Liver (tissue), 9 donors: ENCODE results near the gene ZNF333. TPM values are rescaled to one million over a fixed set of nuclear protein-coding genes. Genes with fewer than 3 reads are reported as not detected.

Experiments used
- DNase-seq: peaks from one replicate; pipeline ENCODE4 v3.0.0-alpha.2; 2017; ENCODE audit warnings: low spot score
- H3K27ac ChIP-seq, 2 donors: one replicate each; pipeline ENCODE4 v1.7.0; 2013; ENCODE audit warnings: inconsistent platforms in 2 of 2, low read length in 2 of 2, control low read depth in 1 of 2, low read depth in 1 of 2, mild to moderate bottlenecking in 1 of 2
- H3K27me3 ChIP-seq, 4 donors: one replicate each; pipeline versions ENCODE4 v1.6.1 to v1.7.0; 2013; ENCODE audit warnings: low read length in 3 of 4, inconsistent platforms in 1 of 4, mild to moderate bottlenecking in 1 of 4, moderate library complexity in 1 of 4; ENCODE audit not compliant: control insufficient read depth in 4 of 4, insufficient read depth in 4 of 4
- H3K36me3 ChIP-seq, 4 donors: one replicate each; pipeline versions ENCODE4 v1.6.1 to v1.7.0; 2013; ENCODE audit warnings: low read length in 3 of 4, mild to moderate bottlenecking in 3 of 4, low read depth in 1 of 4, moderate library complexity in 1 of 4; ENCODE audit not compliant: control insufficient read depth in 4 of 4, insufficient read depth in 3 of 4
- H3K4me1 ChIP-seq, 4 donors: one replicate each; pipeline versions ENCODE4 v1.6.1 to v1.7.0; 2013; ENCODE audit warnings: low read length in 3 of 4, mild to moderate bottlenecking in 3 of 4, moderate library complexity in 1 of 4; ENCODE audit not compliant: control insufficient read depth in 4 of 4, insufficient read depth in 4 of 4
- H3K4me3 ChIP-seq, 3 donors: one replicate each; pipeline versions ENCODE4 v1.6.1 to v1.7.0; 2013; ENCODE audit warnings: low read length in 3 of 3, control low read depth in 1 of 3, low read depth in 1 of 3, mild to moderate bottlenecking in 1 of 3
- H3K9ac ChIP-seq, 2 donors: one replicate each; pipeline ENCODE4 v1.7.0; 2013; ENCODE audit warnings: low read length in 2 of 2, mild to moderate bottlenecking in 2 of 2, moderate library complexity in 2 of 2, control low read depth in 1 of 2, low read depth in 1 of 2
- H3K9me3 ChIP-seq, 4 donors: one replicate each; pipeline versions ENCODE4 v1.6.1 to v1.7.0; 2013; ENCODE audit warnings: low read length in 3 of 4; ENCODE audit not compliant: control insufficient read depth in 4 of 4
- CTCF ChIP-seq: fragments of 150-350 bp; IDR thresholded peaks from 2 replicates; pipeline ENCODE4 v1.5.1; 2017; ENCODE audit warnings: improper control_type of control experiment, low read depth, low read length; ENCODE audit not compliant: missing input control
- EGR1 ChIP-seq, 2 donors: IDR thresholded peaks; 2 replicates each; pipeline ENCODE4 v1.6.1; 2016 to 2018; ENCODE audit warnings: antibody characterized with exemption in 2 of 2, low read depth in 2 of 2
- FOXA1 ChIP-seq: IDR thresholded peaks from 2 replicates; pipeline ENCODE4 v1.6.1; 2016; ENCODE audit warnings: antibody characterized with exemption
- FOXA2 ChIP-seq: IDR thresholded peaks from 2 replicates; pipeline ENCODE4 v1.6.1; 2016; ENCODE audit warnings: antibody characterized with exemption
- GABPA ChIP-seq, 2 donors: IDR thresholded peaks in 1 of 2; conservative IDR thresholded peaks in 1 of 2; 2 replicates each; pipeline ENCODE4 v1.6.1; 2016; ENCODE audit warnings: antibody characterized with exemption in 2 of 2, mild to moderate bottlenecking in 1 of 2, moderate library complexity in 1 of 2
- HNF4A ChIP-seq, 2 donors: conservative IDR thresholded peaks; 2 replicates each; pipeline ENCODE4 v1.6.1; 2016; ENCODE audit warnings: antibody characterized with exemption in 2 of 2, mild to moderate bottlenecking in 2 of 2
- HNF4G ChIP-seq: IDR thresholded peaks from 2 replicates; pipeline ENCODE4 v1.6.1; 2016; ENCODE audit warnings: antibody characterized with exemption
- JUND ChIP-seq, 2 donors: IDR thresholded peaks; 2 replicates each; pipeline ENCODE4 v1.6.1; 2016; ENCODE audit warnings: antibody characterized with exemption in 2 of 2
- NR2F2 ChIP-seq: IDR thresholded peaks from 2 replicates; pipeline ENCODE4 v1.6.1; 2016; ENCODE audit warnings: antibody characterized with exemption
- RAD21 ChIP-seq, 2 donors: IDR thresholded peaks; 2 replicates each; pipeline ENCODE4 v1.6.1; 2016; ENCODE audit warnings: antibody characterized with exemption in 2 of 2, mild to moderate bottlenecking in 2 of 2
- REST ChIP-seq: IDR thresholded peaks from 2 replicates; pipeline ENCODE4 v1.6.1; 2016; ENCODE audit warnings: antibody characterized with exemption, mild to moderate bottlenecking
- RXRA ChIP-seq, 2 donors: IDR thresholded peaks; 2 replicates each; pipeline ENCODE4 v1.6.1; 2017 to 2018; ENCODE audit warnings: antibody characterized with exemption in 2 of 2, mild to moderate bottlenecking in 1 of 2
- SP1 ChIP-seq: IDR thresholded peaks from 2 replicates; pipeline ENCODE4 v1.6.1; 2018; ENCODE audit warnings: antibody characterized with exemption, mild to moderate bottlenecking
- TAF1 ChIP-seq: conservative IDR thresholded peaks from 2 replicates; pipeline ENCODE4 v1.6.1; 2016; ENCODE audit warnings: antibody characterized with exemption, mild to moderate bottlenecking
- YY1 ChIP-seq: IDR thresholded peaks from 2 replicates; pipeline ENCODE4 v1.6.1; 2016; ENCODE audit warnings: antibody characterized with exemption, mild to moderate bottlenecking
- ZBTB33 ChIP-seq: IDR thresholded peaks from 2 replicates; pipeline ENCODE4 v1.6.1; 2016; ENCODE audit warnings: antibody characterized with exemption
- WGBS: extraction: QIAGEN DNeasy Blood & Tissue Kit; methylation state at CpG from one replicate; pipeline ENCODE4 v1.1.7; 2013; 5-methylcytosine and 5-hydroxymethylcytosine counted together
- polyA plus RNA-seq, 2 donors: library from polyadenylated mRNA; stranded (reverse) in 1 of 2; unstranded in 1 of 2; fragments of 200-250 nt in 1 of 2; fragments of >200 nt in 1 of 2; fragmentation: Nextera tagmentation in 1 of 2; extraction: Ambion mirVana in 1 of 2; gene quantifications; one replicate each; pipeline versions ENCODE4 v1.2.1 to v1.2.3, GENCODE V29; 2013 to 2015
- total RNA-seq, 2 donors: library from RNA; depleted of rRNA; stranded (reverse); fragments of >200 nt; gene quantifications; one replicate each; pipeline ENCODE4 v1.2.3, GENCODE V29; 2014
- TF ChIP-seq, protein P1 (sequence below): IDR thresholded peaks from 2 replicates; pipeline ENCODE4 v1.6.1; 2016; ENCODE audit warnings: antibody characterized with exemption
- TF ChIP-seq, protein P2 (sequence below): IDR thresholded peaks from 2 replicates; pipeline ENCODE4 v1.6.1; 2016; ENCODE audit warnings: antibody characterized with exemption
- donor health status: healthy.
- donor health status: healthy.
- donor health status: healthy.
- donor health status: healthy.
- donor health status: healthy.

ZNF333 gene
- total and polyA plus RNA-seq, 4 donors, result 1.7 to 11.2 (median 3.6) TPM

DNA sequence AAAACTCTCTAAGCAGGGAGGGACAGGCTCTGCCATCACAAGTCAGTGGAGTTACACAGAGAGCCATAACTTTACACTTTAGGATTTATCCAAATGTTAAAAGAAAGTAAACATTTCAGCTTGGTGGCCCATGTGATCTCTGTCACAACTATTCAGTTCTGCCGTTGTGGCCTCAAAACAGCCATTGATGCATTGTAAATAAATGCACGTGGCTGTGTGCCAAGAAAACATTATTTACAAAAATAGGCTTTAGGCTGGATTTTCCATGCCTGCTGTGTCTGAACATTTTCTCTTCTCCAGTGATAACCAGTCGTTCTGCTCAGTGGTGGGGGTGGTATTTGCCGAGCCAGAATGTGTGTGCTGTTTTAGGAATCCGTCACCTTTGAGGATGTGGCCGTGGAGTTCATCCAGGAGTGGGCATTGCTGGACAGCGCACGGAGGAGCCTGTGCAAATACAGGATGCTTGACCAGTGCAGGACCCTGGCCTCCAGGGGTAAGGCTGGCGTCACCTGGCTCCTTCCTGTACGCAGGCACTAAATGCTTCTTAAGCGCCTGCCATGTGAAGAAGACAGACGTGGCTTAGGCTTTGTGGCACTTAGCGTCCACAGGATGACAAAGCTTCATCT, 4.9 kb downstream of the ZNF333 start:
- DNase-seq, result no peak
- peaks cover 10 to 38% (median 27%) of the 10 kb centered on the region in 4 donors for H3K36me3 ChIP-seq
- TF ChIP-seq TAF1, result no peak
- TF ChIP-seq NR2F2, result no peak
- TF ChIP-seq, protein P1, sequence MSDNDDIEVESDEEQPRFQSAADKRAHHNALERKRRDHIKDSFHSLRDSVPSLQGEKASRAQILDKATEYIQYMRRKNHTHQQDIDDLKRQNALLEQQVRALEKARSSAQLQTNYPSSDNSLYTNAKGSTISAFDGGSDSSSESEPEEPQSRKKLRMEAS, result no peak
- TF ChIP-seq YY1, result no peak
- no peak for TF ChIP-seq REST
- no peak for TF ChIP-seq RXRA (IDR thresholded peaks at IDR 0.05)
- TF ChIP-seq HNF4G, result no peak
- TF ChIP-seq, protein P2, sequence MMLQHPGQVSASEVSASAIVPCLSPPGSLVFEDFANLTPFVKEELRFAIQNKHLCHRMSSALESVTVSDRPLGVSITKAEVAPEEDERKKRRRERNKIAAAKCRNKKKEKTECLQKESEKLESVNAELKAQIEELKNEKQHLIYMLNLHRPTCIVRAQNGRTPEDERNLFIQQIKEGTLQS, result no peak
- no peak for TF ChIP-seq FOXA1
- no peak for TF ChIP-seq FOXA2

GRCh38 chr19:14695471-14695870, 5.6 kb downstream of the ZNF333 start:
- TF ChIP-seq YY1 (no peak), CTCF (no peak), NR2F2 (no peak), HNF4A (conservative IDR thresholded peaks at IDR 0.05) (no peak), JUND (IDR thresholded peaks at IDR 0.05) (no peak), GABPA (IDR thresholded peaks at IDR 0.05 in 1 of 2, conservative IDR thresholded peaks at IDR 0.05 in 1 of 2) (no peak), EGR1 (IDR thresholded peaks at IDR 0.05; ENCODE audit: low read depth in 2 of 2) (no peak), RXRA (IDR thresholded peaks at IDR 0.05) (no peak), FOXA1 (no peak), FOXA2 (no peak), REST (no peak), TAF1 (no peak), HNF4G (no peak), RAD21 (IDR thresholded peaks at IDR 0.05) (no peak), ZBTB33 (no peak), SP1 (no peak)
- TF ChIP-seq, protein P2, result no peak
- TF ChIP-seq, protein P1, result no peak
- H3K4me3 ChIP-seq, result no peak overlapping the region
- H3K36me3 ChIP-seq, result peaks cover 14 to 46% (median 33%) of the 10 kb centered on the region in 4 donors
- WGBS, result 97% methylated on average over 5 of the region's 5 CpGs
- H3K4me1 ChIP-seq, result peaks cover 0 to 4% (median 2%) of the 10 kb centered on the region in 4 donors
- no peak overlapping the region for H3K27ac ChIP-seq
- no peaks in the 10 kb centered on the region for H3K27me3 ChIP-seq
- no peaks in the 10 kb centered on the region for H3K9me3 ChIP-seq
- no peak overlapping the region for H3K9ac ChIP-seq
- no peak for DNase-seq

More for the DNA sequence above, 4.9 kb downstream of the ZNF333 start:
- Histone ChIP-seq H3K4me3 (no peak overlapping the region), H3K27ac (no peak overlapping the region), H3K9ac (no peak overlapping the region), H3K4me1 (peaks cover 0 to 7% (median 4%) of the 10 kb centered on the region in 4 donors), H3K27me3 (no peaks in the 10 kb centered on the region), H3K9me3 (no peaks in the 10 kb centered on the region)
- 86% methylated on average over 13 of the region's 13 CpGs for WGBS
